GM12874 (cell line): ENCODE measurements around the gene SRSF5.

ENCODE experiments used
- CTCF ChIP-seq: IDR thresholded peaks from 2 replicates; pipeline ENCODE4 v1.5.1; 2011; ENCODE audit warnings: low read depth, mild to moderate bottlenecking, control low read depth, low read length, moderate library complexity; ENCODE audit not compliant: insufficient read depth

Gene SRSF5

GRCh38 chr14:69798339-69798735 is 31.4 kb downstream of the SRSF5 start:
- no peak for TF ChIP-seq CTCF

- TF ChIP-seq CTCF, result no peak
These were observed 36.8 kb downstream of the SRSF5 start for GRCh38 chr14:69803753-69804152.

- TF ChIP-seq CTCF, result no peak
These were observed 38.0 kb downstream of the SRSF5 start for GRCh38 chr14:69804902-69805301.

GRCh38 chr14:69807192-69807591 is 40.2 kb downstream of the SRSF5 start:
- TF ChIP-seq CTCF, result no peak

GRCh38 chr14:69808919-69809808 is 42.2 kb downstream of the SRSF5 start:
- no peak for TF ChIP-seq CTCF

GRCh38 chr14:69811227-69811867 is 44.4 kb downstream of the SRSF5 start:
- TF ChIP-seq CTCF, result no peak

- TF ChIP-seq CTCF, result no peak
These were observed 44.9 kb downstream of the SRSF5 start for GRCh38 chr14:69811868-69812252.
